Measurements from ENCODE around the gene MAP3K4. TPM values are rescaled to one million over a fixed set of nuclear protein-coding genes. Genes with fewer than 3 reads are reported as not detected.

Gene MAP3K4
- polyA plus RNA-seq, 3 donors: 3.2 to 12.3 (median 3.5) TPM

DNA sequence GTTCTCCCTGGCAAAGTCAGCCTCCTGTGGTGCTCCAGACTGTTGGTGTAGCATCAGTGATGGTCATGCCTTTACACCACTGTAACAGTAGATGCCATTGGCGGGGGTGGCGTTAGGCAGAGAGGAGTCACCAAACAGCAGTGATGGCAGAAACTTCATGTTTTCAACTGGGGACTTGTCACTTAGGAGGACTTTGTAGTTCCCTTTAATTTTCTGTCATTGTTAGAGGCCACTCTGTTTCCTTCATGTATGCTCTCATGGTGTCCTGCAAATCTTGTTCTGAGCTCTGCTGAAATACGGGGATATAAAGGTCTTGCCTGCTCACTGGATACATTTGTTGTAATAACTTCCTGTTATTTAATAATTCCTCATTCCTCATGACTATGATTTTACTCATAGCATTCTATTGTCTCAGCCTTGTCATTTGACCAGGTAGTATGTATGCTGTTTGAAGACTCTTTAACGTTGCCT lies 4.6 kb downstream of the MAP3K4 start:
- peak overlapping the region in 1 of 3 experiments; percentile 30 for H3K4me3 ChIP-seq (replicated peaks in 1 of 3; ENCODE audit: low read depth in 2 of 3, low read length in 3 of 3)
- peak overlapping the region; percentile 63 to 88 (median 83) for H3K27ac Mint-ChIP-seq
- peak overlapping the region; percentile 24 for H3K4me2 ChIP-seq (replicated peaks; ENCODE audit: extremely low read depth, low read length, poor library complexity, severe bottlenecking)
- no peaks in the 10 kb centered on the region for H3K9me3 ChIP-seq (replicated peaks in 1 of 2; ENCODE audit: control insufficient read depth in 1 of 2, insufficient read depth in 1 of 2, low read length in 2 of 2)
- peaks cover 27% of the 10 kb centered on the region for H3K4me1 Mint-ChIP-seq
- H3K27me3 Mint-ChIP-seq (ENCODE audit: low read depth in 3 of 3): no peaks in the 10 kb centered on the region
- H3K79me2 ChIP-seq (ENCODE audit: insufficient read depth, low read length): peaks cover 86% of the 10 kb centered on the region
- H3K27me3 ChIP-seq (ENCODE audit: control insufficient read depth in 2 of 2, insufficient read depth in 2 of 2, low read length in 2 of 2): no peaks in the 10 kb centered on the region
- H3K4me1 ChIP-seq (ENCODE audit: control insufficient read depth in 1 of 2, insufficient read depth in 2 of 2, low read length in 2 of 2): peaks cover 19 to 29% of the 10 kb centered on the region in 2 donors
- DNase-seq: peak; percentile 30 to 37 (median 32)
- intact Hi-C loops (cut with micrococcal nuclease): loop anchor here (5.0 to 10.0 kb wide), 2 partner anchors 269 to 361 kb away; no protein-coding TSS in a partner anchor
- peaks cover 24% of the 10 kb centered on the region for H4K20me1 ChIP-seq (ENCODE audit: insufficient read depth, low read length)
- 92% methylated on average over 3 of the region's 4 CpGs for WGBS (ENCODE audit: insufficient coverage)
- no peak overlapping the region for H3K9ac ChIP-seq (ENCODE audit: insufficient read depth, low read length, poor library complexity, severe bottlenecking)
- no peaks in the 10 kb centered on the region for H3K9me3 Mint-ChIP-seq
- no peaks in the 10 kb centered on the region for H3K36me3 ChIP-seq (replicated peaks in 1 of 2; ENCODE audit: control insufficient read depth in 1 of 2, insufficient read depth in 2 of 2, low read length in 2 of 2)
- H2AFZ ChIP-seq (ENCODE audit: insufficient read depth, low read depth, low read length, poor library complexity, severe bottlenecking): no peak overlapping the region
- peaks cover 4 to 6% of the 10 kb centered on the region in 2 donors for H3K36me3 Mint-ChIP-seq
- no peak for TF ChIP-seq CTCF (IDR thresholded peaks at IDR 0.05)
- peak overlapping the region in 1 of 2 donors; percentile 69 for H3K27ac ChIP-seq (ENCODE audit: low read depth in 1 of 2, low read length in 2 of 2)
- H3K4me3 Mint-ChIP-seq: peak overlapping the region in 1 of 2 donors; percentile 1

DNA sequence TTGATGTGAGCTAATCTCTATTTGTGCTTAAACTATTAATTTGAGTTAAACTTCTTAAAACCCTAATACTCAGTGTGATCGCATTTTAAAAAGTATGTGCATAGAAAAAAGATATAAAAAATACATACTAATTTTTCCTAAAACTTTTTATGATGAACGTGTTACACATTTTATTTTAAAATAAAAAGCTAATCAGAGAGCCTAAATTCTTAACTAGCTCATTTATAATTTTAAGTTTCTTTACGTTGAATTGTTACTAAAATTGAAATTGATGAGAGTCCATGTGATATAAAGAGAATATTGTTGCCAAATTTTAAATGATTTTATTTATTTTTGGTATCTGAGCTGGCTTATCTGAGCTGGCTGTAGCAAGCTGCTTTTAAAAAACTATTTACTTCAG lies 6.6 kb downstream of the MAP3K4 start:
- H3K79me2 ChIP-seq (ENCODE audit: insufficient read depth, low read length): peaks cover 92% of the 10 kb centered on the region
- H3K27me3 ChIP-seq (ENCODE audit: control insufficient read depth in 2 of 2, insufficient read depth in 2 of 2, low read length in 2 of 2): no peaks in the 10 kb centered on the region
- H3K4me3 Mint-ChIP-seq: no peak overlapping the region
- H3K4me1 Mint-ChIP-seq: peaks cover 26% of the 10 kb centered on the region
- no peak overlapping the region for H3K9ac ChIP-seq (ENCODE audit: insufficient read depth, low read length, poor library complexity, severe bottlenecking)
- peaks cover 4 to 6% of the 10 kb centered on the region in 2 donors for H3K36me3 Mint-ChIP-seq
- H3K4me2 ChIP-seq (replicated peaks; ENCODE audit: extremely low read depth, low read length, poor library complexity, severe bottlenecking): no peak overlapping the region
- H3K36me3 ChIP-seq (replicated peaks in 1 of 2; ENCODE audit: control insufficient read depth in 1 of 2, insufficient read depth in 2 of 2, low read length in 2 of 2): no peaks in the 10 kb centered on the region
- peaks cover 29% of the 10 kb centered on the region for H4K20me1 ChIP-seq (ENCODE audit: insufficient read depth, low read length)
- H3K4me1 ChIP-seq (ENCODE audit: control insufficient read depth in 1 of 2, insufficient read depth in 2 of 2, low read length in 2 of 2): peaks cover 17 to 23% of the 10 kb centered on the region in 2 donors
- no peak overlapping the region for H2AFZ ChIP-seq (ENCODE audit: insufficient read depth, low read depth, low read length, poor library complexity, severe bottlenecking)
- WGBS (ENCODE audit: insufficient coverage): no CpG with 5 or more reads among the region's 3 CpGs
- intact Hi-C loops (cut with micrococcal nuclease): loop anchor here (5.0 to 10.0 kb wide), 2 partner anchors 267 to 359 kb away; no protein-coding TSS in a partner anchor
- H3K27ac Mint-ChIP-seq: no peak overlapping the region
- no peak overlapping the region for H3K27ac ChIP-seq (ENCODE audit: low read depth in 1 of 2, low read length in 2 of 2)
- DNase-seq: no peak
- no peak for TF ChIP-seq CTCF (IDR thresholded peaks at IDR 0.05)
- no peaks in the 10 kb centered on the region for H3K9me3 Mint-ChIP-seq
- H3K9me3 ChIP-seq (replicated peaks in 1 of 2; ENCODE audit: control insufficient read depth in 1 of 2, insufficient read depth in 1 of 2, low read length in 2 of 2): no peaks in the 10 kb centered on the region
- H3K27me3 Mint-ChIP-seq (ENCODE audit: low read depth in 3 of 3): no peaks in the 10 kb centered on the region
- H3K4me3 ChIP-seq (replicated peaks in 1 of 3; ENCODE audit: low read depth in 2 of 3, low read length in 3 of 3): no peak overlapping the region

All from CD14-positive monocyte (primary cell).